GM18870 (cell line): ENCODE results near the gene MCM5.
"Not testable (repeated sequence)": the region's sequence is repeated elsewhere in the genome, so short reads cannot be mapped to it uniquely, and the experiment has no call there.

Experiments
- ATAC-seq: cut with Tn5 transposase; IDR thresholded peaks from one replicate; pipeline ENCODE4 v1.9.1; 2021; ENCODE audit warnings: moderate library complexity; ENCODE audit not compliant: unreplicated experiment

The MCM5 gene

GRCh38 chr22:35449829-35450689 lies 50.1 kb downstream of the MCM5 start:
- ATAC-seq, result no peak

GRCh38 chr22:35450824-35451569 lies 51.1 kb downstream of the MCM5 start:
- no peak for ATAC-seq

DNA sequence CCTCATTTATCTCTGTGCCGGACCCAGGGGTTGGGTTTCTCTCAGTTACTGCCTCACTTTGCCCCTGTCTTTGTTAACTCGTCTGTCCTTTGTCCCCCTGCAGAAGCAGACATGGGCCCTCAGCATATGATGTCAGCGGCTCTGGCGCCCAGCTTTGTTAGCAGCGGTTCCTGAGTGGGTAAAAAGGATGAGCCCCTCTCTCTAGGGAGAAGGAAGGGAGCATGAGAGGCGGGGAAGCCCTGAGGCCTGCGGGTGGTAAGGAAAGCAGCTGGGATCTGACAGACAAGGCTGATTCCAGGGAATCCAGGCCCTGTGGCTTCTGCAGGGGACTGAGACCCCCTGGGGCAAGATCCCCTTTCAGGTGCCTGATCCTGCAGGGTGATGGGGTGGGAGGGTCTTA lies 51.7 kb downstream of the MCM5 start:
- ATAC-seq, result no peak

DNA sequence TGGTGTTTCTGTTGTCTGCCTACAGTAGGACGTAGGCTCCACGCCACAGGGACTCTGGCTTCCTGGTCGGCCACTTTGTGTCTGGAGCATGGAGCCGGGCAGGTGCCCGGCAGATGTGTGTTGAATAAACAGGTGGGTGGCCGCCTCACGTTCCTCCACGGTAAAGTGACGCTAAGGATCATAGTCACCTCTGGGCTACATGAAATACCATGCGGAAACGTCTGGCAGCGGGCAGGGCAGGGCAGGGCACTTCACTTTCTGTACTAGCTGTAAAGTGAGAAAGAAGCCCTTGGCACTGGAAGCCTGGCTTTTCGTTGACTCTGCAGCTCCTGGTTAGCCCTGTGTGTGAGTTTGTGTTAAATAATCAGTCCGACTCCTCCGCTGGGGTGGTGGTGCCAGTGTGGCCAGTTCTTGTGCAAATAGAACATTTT lies 52.4 kb downstream of the MCM5 start:
- ATAC-seq, result no peak

- no peak for ATAC-seq
These were observed 53.1 kb downstream of the MCM5 start for GRCh38 chr22:35452810-35453743.

GRCh38 chr22:35454416-35455054 lies 54.6 kb downstream of the MCM5 start:
- ATAC-seq, result no peak

DNA sequence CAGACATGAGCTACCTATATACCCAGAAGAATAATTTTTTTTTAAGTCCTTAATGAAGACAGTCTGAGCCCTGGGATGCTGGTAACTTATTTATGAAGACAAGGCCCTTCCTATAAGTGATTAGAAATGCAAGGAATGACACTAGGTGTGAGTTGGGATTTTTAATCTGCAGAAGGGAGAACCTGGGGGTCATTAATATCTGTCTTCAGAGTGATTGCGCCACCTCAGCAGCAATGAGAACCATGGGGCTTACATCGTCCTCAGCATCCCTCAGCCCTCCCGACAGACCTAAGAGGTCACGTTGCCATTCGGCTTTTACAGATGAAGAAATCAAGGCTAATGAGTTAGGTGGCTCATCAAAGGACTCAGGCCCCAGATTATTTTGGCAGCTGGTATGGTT lies 55.6 kb downstream of the MCM5 start:
- ATAC-seq, result no peak

GRCh38 chr22:35456757-35457156 lies 56.8 kb downstream of the MCM5 start:
- no peak for ATAC-seq

GRCh38 chr22:35457729-35458546 lies 58.0 kb downstream of the MCM5 start:
- no peak for ATAC-seq

DNA sequence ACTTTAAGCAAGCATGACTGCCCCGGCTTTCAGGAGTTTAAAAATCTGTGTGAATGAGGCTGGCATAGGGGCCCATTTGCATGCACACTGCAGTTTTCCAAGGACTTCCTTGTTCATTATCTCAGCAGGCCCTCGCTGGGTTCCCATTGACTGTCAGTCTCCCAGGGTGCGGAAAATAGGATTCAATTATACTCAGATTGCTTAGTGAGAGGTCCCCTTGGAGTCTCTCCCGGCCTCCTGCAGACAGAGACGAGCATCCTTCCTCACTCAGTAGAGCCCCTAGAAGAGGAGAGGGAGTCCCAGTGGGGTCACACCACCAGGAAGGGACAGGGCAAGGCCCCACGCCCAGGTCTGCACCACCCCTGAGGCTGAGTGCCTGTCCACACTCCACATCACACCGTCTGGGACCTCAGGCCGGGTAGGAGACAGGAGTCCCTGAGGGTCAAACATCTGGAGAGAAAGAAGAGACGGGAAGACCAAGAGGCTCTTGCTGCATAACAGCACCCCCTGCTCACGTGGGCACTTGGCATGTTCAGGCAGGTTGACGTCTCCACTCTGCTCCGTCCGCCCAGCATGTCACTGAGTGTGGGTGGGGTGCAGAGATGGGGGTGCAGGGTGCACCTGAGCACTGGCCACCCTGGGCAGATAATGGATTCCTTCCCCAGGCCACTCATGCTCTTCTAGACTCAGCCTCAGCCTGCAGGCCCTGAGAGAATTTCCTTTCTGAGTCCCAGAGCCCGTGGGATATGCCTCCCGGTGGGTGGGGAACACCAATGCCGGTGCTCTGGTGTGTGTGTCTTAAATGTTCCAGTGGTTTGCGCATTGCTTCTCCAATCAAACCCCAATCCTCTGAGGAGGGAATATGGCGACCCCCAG lies 58.8 kb downstream of the MCM5 start:
- no peak for ATAC-seq

- ATAC-seq, result no peak
These were observed 59.5 kb downstream of the MCM5 start for GRCh38 chr22:35459423-35459894.

DNA sequence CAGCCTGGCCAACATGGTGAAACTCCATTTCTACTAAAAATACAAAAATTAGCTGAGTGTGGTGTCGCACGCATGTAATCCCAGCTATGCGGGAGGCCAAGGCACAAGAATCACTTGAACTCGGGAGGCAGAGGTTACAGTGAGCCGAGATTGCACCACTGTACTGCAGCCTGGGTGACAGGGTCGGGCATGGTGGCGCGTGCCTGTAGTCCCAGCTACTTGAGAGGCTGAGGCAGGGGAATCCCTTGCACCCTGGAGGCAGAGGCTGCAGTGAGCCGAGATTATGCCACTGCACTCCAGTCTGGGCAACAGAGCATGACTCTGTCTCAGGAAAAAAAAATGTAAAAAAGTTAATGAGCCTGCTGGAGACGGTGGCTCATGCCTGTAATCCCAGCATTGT lies 60.0 kb downstream of the MCM5 start:
- not testable (repeated sequence) for ATAC-seq

DNA sequence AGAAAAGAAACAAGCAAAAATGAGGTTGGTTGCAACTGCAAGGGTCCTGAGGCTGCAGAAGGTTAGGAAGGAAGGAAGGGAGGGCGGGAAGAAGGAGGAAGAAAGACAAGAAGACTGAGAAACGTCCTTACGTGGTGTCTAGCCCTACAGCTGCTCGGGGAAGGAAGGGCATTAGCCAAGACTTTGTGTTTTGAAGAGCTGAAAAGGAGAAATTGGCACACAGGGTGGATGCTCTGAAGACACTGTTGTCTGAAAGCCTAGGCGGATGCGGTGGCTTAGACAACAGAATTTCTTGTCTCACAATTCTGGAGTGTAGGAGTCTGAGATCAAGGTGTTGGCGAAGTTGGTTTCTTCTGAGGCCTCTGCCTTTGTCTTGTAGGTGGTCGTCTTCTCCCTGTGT lies 60.7 kb downstream of the MCM5 start:
- no peak for ATAC-seq

DNA sequence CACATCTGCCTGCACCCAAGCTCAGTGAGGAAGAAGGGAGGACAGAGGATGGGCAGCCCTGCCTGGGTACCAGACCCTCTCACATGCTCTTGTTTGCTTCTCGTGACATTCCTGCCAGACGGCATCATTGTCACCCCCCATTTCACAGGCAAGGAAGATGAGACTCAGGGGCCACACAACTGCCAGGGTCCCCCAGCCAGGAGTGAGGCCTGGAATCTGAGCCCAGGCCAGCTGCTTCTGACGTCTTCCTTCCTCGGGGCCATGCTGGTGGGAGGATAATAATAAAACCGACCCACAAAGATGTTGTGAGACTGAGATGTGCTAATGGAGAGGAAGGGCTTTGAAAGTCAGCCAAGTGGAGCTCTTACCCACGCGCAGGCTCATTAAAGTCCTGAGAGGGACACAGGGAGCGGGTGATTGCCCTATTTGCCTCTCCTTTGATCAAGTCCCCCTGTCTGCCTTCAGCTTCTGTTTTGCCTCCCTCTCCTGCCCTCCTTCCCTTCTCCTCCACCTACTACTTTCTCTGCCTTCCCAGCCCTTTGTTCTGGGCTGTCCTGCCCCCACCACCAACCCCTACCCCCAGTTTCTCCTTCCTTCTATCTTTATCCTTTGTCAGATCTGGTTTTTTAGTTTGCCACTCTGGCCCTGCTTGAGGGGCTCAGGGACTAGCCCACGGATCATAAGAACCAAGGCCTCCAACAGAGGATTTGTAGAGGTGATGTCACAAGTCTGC lies 62.7 kb downstream of the MCM5 start:
- no peak for ATAC-seq

DNA sequence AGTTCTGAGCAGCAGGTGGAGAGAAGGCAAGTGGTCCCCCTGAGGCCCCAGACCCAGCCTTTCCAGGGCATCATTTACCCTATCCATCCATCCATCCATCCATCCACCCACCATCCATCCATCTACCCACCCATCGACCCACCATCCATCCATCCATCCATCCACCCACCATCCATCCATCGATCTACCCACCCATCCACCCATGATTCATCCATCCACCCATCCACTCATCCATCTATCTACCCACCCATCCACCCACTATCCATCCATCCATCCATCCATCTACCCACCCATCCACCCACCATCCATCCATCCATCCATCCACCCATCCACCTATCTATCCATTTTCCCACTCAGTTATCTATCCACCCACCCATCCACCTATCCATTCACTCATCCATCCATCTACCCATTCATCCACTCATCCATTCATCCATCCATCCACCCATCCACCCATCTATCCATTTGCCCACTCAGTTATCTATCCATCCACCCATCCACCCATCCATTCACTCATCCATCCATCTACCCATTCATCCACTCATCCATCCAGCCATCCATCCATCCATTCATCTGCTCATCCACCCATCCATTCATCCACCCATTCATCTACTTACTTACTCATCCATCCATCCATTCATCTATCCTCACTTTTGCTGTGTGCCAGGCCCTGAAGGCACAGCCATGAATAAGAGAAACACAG lies 63.4 kb downstream of the MCM5 start:
- no peak for ATAC-seq

GRCh38 chr22:35464399-35464798 lies 64.5 kb downstream of the MCM5 start:
- no peak for ATAC-seq

GRCh38 chr22:35465109-35465701 lies 65.3 kb downstream of the MCM5 start:
- no peak for ATAC-seq
